HG03280 (cell line): ENCODE results near the gene VKORC1.

Experiments used
- ATAC-seq: cut with Tn5 transposase; IDR thresholded peaks from one replicate; pipeline ENCODE4 v1.9.1; 2021; ENCODE audit warnings: mild to moderate bottlenecking, moderate library complexity; ENCODE audit not compliant: unreplicated experiment

Gene VKORC1

DNA sequence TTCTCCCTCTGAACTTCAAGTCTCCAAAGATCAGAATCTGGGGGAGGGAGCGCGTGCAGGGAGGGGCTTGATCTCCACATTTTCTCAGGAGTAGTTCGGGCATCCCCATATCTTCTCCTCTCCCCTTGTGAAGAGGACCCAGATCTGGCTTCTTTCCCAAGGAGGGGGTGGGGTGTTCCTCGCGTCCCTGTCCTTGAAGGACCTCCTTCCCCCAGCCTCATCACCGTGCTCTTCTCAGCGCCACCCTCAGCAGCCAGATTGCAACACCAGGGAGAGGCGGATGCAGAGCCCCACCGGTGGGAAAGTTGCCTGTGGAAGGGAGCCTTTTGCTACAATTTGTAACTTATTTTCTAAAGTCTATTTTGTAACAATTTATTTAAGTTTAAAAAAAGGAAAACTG is 11.5 kb downstream of the VKORC1 start:
- ATAC-seq: no peak

DNA sequence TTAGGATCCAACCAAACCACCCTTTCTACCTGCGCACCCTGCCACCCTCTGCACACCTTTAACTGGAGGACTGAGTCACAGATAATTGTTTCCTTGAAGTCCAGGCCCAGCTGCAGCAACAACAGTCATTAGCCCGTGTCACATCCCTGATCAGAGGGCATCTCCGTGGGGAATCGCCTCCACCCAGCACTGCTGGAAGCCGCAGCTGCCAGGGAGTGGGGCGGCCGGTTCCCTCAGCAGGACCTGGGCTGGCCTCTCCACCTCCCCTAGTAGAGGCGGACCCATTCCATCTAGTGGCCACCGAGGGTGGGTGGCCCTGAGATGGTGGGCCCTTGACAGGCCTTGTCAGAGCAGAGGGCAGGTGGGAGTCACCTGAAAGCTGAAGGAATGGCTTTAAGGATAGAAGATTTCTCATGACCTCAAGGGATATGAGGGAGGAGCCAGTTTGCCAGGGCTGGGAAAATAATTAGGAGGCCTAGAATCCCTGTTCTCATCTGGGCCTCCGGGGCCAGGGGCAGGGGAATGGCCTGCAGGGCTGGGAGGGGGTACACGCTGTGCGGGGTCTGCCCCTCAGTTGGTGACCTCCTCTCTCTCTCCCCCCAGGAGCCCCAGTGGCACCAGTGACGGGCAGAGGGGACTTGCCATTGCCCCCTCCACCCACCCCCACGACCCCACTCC is 12.1 kb downstream of the VKORC1 start:
- ATAC-seq: no peak

DNA sequence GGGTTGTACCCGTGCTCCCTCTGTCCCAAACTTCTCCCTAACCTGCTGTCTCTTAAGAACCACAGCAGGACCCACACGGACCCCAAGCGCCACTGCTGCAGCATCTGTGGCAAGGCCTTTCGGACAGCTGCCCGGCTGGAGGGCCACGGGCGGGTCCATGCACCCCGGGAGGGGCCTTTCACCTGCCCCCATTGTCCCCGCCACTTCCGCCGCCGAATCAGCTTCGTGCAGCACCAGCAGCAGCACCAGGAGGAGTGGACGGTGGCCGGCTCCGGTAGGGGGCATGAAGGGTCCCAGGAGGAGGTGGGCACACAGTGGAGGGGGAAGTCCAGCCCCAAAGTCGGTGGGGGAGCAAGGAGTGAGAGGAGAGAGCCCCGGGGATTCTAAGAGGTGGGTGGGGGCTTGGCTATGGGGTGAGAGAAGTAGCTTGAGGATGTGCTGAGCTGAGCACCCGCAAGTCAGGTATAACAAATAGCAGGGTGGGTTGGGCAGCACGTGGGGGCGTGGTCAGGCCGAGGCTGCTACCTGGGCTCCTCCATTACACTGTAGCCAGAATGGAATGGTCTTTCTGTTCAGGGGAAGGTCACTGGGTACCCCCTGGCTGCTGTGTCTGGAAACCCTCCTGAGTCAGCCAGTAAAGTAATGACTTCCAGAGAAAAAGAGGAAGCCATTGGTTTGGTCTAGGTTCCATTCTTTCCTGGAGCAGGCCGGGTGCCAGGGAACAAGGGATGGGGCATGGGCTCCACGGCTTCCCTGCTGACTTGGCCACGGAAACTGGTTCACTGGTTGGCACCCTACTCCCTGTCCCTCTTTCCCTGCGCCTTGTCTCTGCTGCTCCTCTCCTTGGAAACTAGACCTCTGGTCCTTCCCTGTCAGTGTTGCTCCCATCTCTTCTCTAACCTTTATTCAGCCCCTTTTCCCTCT is 12.9 kb downstream of the VKORC1 start:
- no peak for ATAC-seq

DNA sequence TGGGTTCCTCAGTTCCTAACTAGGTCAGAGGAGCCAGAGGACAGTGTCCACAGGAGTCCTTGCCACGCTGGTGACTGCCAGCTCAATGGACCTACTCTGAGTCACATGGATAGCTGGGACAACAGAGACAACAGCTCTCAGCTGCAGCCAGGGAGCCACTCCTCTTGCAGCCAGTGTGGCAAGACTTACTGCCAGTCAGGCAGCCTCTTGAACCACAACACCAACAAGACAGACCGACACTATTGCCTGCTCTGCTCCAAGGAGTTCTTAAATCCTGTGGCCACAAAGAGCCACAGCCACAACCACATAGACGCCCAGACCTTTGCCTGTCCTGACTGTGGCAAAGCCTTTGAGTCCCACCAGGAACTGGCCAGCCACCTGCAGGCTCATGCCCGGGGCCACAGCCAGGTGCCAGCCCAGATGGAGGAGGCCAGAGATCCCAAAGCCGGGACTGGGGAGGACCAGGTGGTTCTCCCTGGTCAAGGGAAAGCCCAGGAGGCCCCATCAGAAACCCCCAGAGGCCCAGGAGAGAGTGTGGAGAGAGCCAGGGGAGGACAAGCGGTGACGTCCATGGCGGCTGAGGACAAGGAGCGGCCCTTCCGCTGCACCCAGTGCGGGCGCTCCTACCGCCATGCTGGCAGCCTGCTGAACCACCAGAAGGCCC is 13.7 kb downstream of the VKORC1 start:
- ATAC-seq: no peak

DNA sequence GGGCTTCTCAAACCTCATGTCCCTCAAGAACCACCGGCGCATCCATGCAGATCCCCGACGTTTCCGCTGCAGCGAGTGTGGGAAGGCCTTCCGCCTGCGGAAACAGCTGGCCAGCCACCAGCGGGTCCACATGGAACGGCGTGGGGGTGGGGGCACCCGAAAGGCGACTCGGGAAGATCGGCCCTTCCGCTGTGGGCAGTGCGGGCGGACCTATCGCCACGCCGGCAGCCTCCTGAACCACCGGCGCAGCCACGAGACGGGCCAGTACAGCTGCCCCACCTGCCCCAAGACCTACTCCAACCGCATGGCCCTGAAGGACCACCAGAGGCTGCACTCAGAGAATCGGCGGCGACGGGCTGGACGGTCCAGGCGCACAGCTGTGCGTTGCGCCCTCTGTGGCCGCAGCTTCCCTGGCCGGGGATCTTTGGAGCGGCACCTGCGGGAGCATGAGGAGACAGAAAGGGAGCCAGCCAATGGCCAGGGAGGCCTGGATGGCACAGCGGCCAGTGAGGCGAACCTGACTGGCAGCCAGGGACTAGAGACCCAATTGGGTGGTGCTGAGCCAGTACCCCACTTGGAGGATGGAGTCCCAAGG is 14.5 kb downstream of the VKORC1 start:
- ATAC-seq: no peak

DNA sequence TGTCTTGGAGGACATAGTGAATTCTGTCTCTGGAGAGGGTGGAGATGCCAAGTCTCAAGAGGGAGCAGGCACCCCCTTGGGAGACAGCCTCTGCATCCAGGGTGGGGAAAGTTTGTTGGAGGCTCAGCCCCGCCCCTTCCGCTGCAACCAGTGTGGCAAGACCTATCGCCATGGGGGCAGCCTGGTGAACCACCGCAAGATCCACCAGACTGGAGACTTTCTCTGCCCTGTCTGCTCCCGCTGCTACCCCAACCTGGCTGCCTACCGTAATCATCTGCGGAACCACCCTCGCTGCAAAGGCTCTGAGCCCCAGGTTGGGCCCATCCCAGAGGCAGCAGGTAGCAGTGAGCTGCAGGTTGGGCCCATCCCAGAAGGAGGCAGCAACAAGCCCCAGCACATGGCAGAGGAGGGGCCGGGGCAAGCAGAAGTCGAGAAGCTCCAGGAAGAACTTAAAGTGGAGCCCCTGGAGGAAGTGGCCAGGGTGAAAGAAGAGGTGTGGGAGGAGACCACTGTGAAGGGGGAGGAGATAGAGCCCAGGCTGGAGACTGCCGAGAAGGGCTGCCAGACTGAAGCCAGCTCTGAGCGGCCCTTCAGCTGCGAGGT is 15.2 kb downstream of the VKORC1 start:
- no peak for ATAC-seq

DNA sequence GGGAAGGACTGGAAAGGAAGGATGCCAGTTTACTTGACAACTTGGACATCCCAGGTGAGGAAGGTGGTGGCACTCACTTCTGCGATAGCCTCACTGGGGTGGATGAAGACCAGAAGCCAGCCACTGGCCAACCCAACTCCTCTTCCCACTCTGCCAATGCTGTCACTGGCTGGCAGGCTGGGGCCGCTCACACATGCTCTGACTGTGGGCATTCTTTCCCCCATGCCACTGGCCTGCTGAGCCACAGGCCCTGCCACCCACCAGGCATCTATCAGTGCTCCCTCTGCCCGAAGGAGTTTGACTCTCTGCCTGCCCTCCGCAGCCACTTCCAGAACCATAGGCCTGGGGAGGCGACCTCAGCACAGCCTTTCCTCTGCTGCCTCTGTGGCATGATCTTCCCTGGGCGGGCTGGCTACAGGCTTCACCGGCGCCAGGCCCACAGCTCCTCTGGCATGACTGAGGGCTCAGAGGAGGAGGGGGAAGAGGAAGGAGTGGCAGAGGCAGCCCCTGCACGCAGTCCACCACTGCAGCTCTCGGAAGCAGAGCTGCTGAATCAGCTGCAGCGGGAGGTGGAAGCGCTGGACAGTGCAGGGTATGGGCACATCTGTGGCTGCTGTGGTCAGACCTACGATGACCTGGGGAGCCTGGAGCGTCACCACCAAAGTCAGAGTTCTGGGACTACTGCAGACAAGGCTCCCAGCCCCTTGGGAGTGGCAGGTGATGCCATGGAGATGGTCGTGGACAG is 15.8 kb downstream of the VKORC1 start:
- no peak for ATAC-seq

DNA sequence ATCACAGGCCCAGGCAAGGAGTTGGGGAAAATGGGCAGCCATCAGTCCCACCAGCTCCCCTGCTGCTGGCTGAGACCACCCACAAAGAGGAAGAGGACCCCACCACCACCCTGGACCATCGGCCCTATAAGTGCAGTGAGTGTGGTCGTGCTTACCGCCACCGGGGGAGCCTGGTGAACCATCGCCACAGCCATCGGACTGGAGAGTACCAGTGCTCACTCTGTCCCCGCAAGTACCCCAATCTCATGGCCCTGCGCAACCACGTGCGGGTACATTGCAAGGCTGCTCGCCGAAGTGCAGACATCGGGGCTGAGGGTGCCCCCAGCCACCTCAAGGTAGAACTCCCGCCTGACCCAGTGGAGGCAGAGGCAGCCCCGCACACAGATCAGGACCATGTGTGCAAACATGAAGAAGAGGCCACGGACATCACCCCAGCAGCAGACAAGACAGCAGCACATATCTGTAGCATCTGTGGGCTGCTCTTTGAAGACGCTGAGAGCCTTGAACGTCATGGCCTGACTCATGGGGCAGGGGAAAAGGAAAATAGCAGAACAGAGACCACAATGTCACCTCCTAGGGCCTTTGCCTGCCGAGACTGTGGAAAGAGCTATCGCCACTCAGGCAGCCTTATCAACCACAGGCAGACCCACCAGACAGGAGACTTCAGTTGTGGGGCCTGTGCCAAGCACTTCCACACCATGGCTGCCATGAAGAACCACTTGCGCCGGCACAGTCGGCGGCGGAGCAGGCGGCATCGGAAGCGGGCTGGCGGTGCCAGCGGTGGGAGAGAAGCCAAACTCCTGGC is 16.8 kb downstream of the VKORC1 start:
- ATAC-seq: no peak

DNA sequence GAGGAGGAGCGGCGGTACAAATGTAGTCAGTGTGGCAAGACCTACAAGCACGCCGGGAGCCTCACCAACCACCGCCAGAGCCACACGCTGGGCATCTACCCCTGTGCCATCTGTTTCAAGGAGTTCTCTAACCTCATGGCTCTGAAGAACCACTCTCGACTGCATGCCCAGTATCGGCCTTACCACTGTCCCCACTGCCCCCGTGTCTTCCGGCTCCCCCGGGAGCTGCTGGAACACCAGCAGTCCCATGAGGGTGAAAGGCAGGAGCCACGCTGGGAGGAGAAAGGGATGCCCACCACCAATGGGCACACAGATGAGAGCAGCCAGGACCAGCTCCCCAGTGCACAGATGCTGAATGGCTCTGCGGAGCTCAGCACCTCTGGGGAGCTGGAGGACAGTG is 17.6 kb downstream of the VKORC1 start:
- ATAC-seq: no peak

DNA sequence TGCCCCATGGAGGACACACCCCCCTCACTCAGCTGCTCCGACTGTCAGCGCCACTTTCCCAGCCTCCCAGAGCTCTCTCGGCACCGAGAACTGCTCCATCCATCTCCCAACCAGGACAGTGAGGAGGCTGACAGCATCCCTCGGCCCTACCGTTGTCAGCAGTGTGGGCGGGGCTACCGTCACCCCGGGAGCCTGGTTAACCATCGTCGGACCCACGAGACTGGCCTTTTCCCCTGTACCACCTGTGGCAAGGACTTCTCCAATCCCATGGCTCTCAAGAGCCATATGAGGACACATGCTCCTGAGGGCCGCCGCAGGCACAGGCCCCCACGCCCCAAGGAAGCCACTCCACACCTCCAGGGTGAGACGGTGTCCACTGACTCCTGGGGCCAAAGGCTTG is 18.3 kb downstream of the VKORC1 start:
- no peak for ATAC-seq

DNA sequence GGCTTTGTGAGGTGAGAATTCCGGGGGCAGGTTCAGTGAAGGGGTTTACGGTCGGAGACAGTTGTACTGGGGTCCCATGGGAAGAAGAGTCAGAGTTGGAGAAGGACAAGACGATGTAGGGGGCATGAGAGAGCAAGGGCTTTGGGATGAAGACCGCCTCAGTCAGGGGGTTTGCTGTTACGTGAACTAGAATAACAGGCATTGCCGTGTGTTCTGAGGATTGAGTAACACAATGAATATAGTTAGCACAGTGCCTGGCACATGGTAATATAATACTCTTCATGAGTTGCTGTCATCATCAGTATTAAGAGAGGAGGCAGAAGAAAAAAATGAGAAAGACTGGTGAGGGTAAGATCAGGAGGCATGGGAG is 19.8 kb downstream of the VKORC1 start:
- ATAC-seq: no peak

DNA sequence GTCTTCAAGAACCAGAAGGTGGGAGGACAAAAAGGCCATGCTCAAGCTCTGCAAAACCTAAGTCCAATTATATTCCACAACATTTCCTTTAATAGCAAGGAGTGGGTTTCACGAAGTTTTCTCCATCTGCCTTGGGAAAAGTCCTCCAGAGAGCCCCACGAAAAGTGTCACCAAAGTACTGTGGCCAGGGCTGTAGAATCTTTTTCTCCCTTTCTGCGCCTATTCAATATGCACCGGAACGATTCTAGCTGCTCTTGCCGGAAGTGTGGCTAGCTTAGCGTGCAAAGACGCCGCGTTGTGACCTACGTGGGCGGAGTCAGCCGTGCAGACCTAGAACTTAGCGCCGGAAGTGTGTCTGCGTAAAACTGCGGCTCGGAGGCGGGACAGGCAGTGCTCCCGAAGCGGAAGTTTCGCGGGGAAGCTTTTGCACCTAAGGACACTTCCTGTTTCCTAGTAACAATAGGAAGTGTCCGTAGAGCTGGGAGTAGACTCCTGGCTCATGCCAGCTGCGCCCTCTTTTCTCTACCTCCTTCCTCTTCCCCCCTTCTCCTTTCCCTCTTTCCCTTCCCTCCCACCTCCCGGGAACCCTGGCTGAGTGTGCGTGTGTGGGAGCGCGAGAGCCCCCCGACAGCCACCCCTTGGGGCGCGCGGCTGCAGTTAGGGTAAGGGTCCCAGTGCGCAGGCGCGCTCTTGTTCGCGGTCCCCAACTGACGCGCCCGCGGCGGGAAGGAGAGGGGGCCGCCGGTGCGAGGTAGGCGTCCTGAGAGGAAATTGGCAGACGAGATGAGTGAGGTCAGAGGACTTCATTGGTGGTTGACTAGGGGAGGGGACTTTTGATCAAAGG is 20.4 kb downstream of the VKORC1 start, which contains the start of the genes ZNF646 and ZNF668:
ZNF646 (plus strand) TSS at position 453 of the 844 bp plus-strand sequence. CDS start 1,903 bp downstream, outside the sequence.
ZNF668 (minus strand) TSS at position 271 of the 844 bp plus-strand sequence. CDS start 9,781 bp downstream, outside the sequence.
- ATAC-seq: peak; percentile 64

DNA sequence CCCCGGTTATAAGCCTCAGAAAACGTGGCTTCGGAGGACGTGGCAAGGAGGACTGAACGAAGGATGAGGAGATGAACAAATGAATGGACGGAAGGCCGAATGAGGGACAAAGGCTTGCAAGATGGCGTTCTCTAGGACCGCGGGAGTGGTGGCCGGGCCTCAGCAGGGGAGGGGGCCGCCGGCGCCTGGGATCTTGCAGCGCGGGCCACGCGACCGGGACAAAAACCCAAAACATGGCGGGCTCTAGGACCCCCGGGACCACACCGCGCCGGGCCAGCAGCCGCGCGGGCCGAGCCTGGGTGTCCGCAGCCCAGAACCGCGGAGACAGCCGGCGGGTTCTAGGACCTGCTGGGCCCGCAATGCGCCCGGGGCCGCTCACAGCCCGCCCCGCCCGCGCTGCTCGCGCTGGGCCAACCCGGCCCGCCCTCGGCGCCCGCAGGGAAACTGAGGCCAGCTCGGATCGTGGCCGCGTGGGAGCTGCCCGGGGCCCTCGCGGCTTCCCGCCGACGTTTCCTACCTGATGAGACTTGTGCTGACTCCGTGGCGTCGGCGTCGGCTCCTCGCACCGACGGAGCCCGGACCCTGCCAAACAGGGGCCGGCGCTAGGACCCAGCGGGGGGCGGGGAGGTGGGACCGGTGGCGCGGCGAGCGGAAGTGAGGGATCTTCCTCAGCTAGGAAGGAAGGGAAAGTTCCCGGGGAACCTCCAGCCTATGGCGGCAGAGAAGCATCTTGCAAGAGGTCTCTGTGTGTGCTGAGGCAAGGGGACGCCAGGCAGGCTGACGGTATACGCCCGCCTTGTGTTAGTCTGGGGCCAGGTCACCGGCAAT is 21.2 kb downstream of the VKORC1 start:
- ATAC-seq: peak; percentile 58

DNA sequence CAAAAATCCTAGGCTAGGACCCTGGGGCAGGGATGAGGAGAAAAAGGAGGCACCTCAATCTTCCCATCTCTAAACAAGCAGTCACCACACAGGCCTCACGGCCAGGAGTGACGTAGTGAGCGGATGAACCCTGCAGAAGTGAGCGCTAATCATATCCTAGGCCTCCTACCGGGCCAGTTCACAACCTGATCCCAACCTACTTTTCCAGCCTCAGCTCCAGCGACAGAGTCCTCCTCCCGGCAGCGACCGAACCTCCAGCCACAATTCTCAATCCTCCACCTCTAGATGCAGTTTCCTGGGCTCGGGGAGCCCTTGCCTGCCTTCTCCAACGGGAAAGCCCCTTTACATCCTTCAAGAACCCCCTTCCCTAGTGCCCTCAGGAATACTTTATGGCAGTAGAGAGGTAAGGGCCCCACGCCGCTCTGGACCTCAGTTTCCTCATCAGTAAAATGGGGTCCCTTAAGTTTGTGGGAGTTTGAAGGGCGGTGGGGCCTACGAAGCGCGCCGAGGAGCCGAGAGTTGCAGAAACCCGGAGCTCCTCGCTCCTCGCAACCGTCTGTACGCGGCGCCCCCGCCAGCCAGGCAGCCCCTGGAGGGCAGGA is 22.0 kb downstream of the VKORC1 start:
- no peak for ATAC-seq

DNA sequence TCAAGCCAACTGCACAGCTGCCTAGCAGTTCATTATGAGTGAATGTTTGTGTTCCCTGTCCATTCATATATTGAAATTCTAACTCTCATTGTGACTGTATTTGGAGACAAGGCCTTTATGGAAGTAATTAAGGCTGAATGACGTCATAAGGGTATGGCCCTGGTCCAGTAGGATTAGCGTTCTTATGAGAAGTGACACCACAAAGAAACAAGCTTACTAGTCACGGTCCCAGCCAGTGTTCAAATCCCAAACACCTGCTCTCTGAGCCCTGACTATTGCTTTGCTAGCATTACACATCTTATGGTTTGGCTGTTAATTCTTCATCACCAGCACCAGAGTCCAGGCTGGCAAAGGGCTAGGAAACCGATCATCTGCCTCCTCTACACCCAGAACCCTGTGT is 22.7 kb downstream of the VKORC1 start:
- no peak for ATAC-seq

DNA sequence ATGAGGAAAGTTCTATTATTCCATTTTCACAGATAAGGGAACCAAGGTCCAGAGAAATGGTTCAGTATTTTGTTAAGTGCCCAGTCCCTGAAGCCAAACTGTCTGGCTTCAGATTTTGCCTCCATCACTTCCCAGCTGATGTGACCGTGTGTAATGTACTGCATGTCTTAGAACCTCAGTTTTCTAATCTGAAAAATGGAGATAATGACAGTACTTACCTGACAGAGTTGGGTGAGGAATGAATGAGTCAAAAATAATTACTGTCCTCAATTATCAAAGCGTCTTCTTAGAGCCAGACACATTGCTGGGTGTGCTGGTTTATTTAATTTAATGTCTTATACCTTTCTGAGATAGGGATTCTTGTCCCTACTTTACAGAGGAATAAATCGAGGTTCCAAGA is 27.3 kb downstream of the VKORC1 start:
- no peak for ATAC-seq

DNA sequence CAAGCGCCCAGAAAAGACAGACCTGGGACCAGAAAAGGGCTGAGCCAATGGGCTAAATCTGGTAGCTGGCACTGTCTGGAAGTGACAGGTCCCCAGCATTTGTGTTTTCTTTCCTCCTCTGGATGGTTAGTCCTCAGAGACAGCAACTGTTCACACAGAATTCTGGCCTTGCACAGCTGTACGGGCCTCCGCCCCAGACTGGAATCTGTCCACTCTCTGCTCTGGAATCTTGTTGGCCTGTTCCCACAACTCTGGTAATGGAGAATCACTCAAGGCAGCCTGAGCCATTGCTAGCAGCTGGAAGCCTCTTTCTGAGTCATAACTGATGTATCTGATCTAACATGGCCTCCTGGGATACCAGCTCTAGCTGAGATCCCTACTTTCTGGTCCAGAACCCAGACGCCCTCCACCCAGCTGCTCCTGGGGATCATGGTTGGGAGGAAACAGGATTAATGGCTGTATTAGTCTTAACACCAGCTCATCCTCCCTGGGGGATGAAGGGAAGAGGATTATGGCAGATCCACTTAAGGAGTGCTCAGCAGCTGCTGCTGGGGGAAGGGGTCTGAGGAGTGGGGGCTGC is 29.6 kb downstream of the VKORC1 start:
- no peak for ATAC-seq
